SK-N-SH (cell line): ENCODE measurements around the gene KLC1. TPM values are rescaled to one million over a fixed set of nuclear protein-coding genes. Genes with fewer than 3 reads are reported as not detected.

Experiments used
- CTCF ChIA-PET: fragments of 300-600, 350-600 bp; formaldehyde crosslinking; extraction: SDS; loops from one replicate; lab custom pipeline; 2021; lab: Yijun Ruan, JAX
- POLR2A ChIA-PET: fragments of 350-600 bp; sonication (Branson Sonifier 250); formaldehyde crosslinking; extraction: SDS; loops from one replicate; lab custom pipeline; 2020; ENCODE audit warnings: antibody characterized with exemption, inconsistent platforms; lab: Yijun Ruan, JAX
- DNase-seq: peaks from one replicate; pipeline ENCODE4 v3.0.0; 2012
- H2AFZ ChIP-seq: fragments of 200-600 bp; sonication (generic); 2 replicates; pipeline ENCODE4 v1.8.1; 2016; ENCODE audit warnings: antibody characterized with exemption, mild to moderate bottlenecking, low read depth
- H3F3A ChIP-seq: fragments of 200-600 bp; sonication (generic); replicated peaks from 2 replicates; pipeline ENCODE3; 2016; ENCODE audit warnings: antibody characterized with exemption, mild to moderate bottlenecking; ENCODE audit not compliant: insufficient read depth
- H3K27ac ChIP-seq, 2 experiments: fragments of 200-500 bp in 1 of 2; fragments of 200-600 bp in 1 of 2; sonication (Bioruptor generic) in 1 of 2; sonication (generic), shearing (Covaris generic) in 1 of 2; 2 replicates each; pipeline versions ENCODE4 v1.5.1 to v1.6.1; 2014 to 2016; ENCODE audit warnings: low read depth in 2 of 2, inconsistent platforms in 1 of 2, low read length in 1 of 2, mild to moderate bottlenecking in 1 of 2, mixed read lengths in 1 of 2
- H3K27me3 ChIP-seq: fragments of 200-600 bp; sonication (generic), shearing (Covaris generic); 2 replicates; pipeline ENCODE4 v1.6.1; 2016; ENCODE audit warnings: mixed run types; ENCODE audit not compliant: insufficient read depth
- H3K36me3 ChIP-seq, 2 experiments: fragments of 200-500 bp in 1 of 2; fragments of 200-600 bp in 1 of 2; sonication (Bioruptor generic) in 1 of 2; sonication (generic) in 1 of 2; replicated peaks in 1 of 2; 2 replicates each; pipeline versions ENCODE3 to v1.5.1; 2014 to 2016; ENCODE audit warnings: low read length in 1 of 2, mild to moderate bottlenecking in 1 of 2; ENCODE audit not compliant: insufficient read depth in 2 of 2, control insufficient read depth in 1 of 2
- H3K4me1 ChIP-seq, 2 experiments: fragments of 200-500 bp in 1 of 2; fragments of 200-600 bp in 1 of 2; sonication (Bioruptor generic) in 1 of 2; sonication (generic), shearing (Covaris generic) in 1 of 2; 2 replicates each; pipeline versions ENCODE4 v1.5.1 to v1.6.1; 2014 to 2016; ENCODE audit warnings: low read depth in 1 of 2, low read length in 1 of 2, mixed run types in 1 of 2; ENCODE audit not compliant: insufficient read depth in 2 of 2, control insufficient read depth in 1 of 2
- H3K4me2 ChIP-seq: fragments of 200-600 bp; sonication (generic), shearing (Covaris generic); 2 replicates; pipeline ENCODE4 v1.6.1; 2017; ENCODE audit warnings: mixed run types
- H3K4me3 ChIP-seq, 2 experiments: fragments of 200-500 bp in 1 of 2; fragments of 200-600 bp in 1 of 2; sonication (Bioruptor generic) in 1 of 2; sonication (generic), shearing (Covaris generic) in 1 of 2; 2 replicates each; pipeline versions ENCODE4 v1.5.1 to v1.8.1; 2014 to 2016; ENCODE audit warnings: low read depth in 2 of 2, inconsistent platforms in 1 of 2, low read length in 1 of 2, mild to moderate bottlenecking in 1 of 2, mixed read lengths in 1 of 2, moderate library complexity in 1 of 2
- H3K79me2 ChIP-seq: fragments of 200-600 bp; sonication (generic); 2 replicates; pipeline ENCODE4 v1.8.1; 2017; ENCODE audit warnings: mild to moderate bottlenecking; ENCODE audit not compliant: insufficient read depth
- H3K9ac ChIP-seq: fragments of 200-600 bp; sonication (generic); 2 replicates; pipeline ENCODE4 v1.6.1; 2017; ENCODE audit warnings: mixed run types
- H3K9me2 ChIP-seq: fragments of 200-600 bp; sonication (generic); 2 replicates; pipeline ENCODE4 v1.6.1; 2017; ENCODE audit warnings: mixed run types
- H3K9me3 ChIP-seq: fragments of 200-600 bp; sonication (generic); 2 replicates; pipeline ENCODE4 v1.6.1; 2017; ENCODE audit warnings: mixed run types, mild to moderate bottlenecking, moderate library complexity
- H4K20me1 ChIP-seq: fragments of 200-600 bp; sonication (generic); 2 replicates; pipeline ENCODE4 v1.6.1; 2017; ENCODE audit warnings: mild to moderate bottlenecking, mixed run types; ENCODE audit not compliant: insufficient read depth
- ELF1 ChIP-seq: IDR thresholded peaks from 2 replicates; pipeline ENCODE4 v1.4.0; 2012
- EP300 ChIP-seq, 2 experiments: IDR thresholded peaks; 2 replicates each; pipeline versions ENCODE4 v1.4.0 to v1.6.1; 2012; ENCODE audit warnings: borderline replicate concordance in 1 of 2, low read depth in 1 of 2, low read length in 1 of 2
- EZH2phosphoT487 ChIP-seq: fragments of 200-600 bp; sonication (generic); IDR thresholded peaks from 2 replicates; pipeline ENCODE4 v1.6.1; 2017; ENCODE audit warnings: low read depth, mixed run types, mild to moderate bottlenecking, antibody characterized with exemption, moderate library complexity, borderline replicate concordance
- FOXJ3 ChIP-seq: sonication (generic); formaldehyde crosslinking; IDR thresholded peaks from 2 replicates; pipeline ENCODE4 v1.5.1; 2020; ENCODE audit warnings: mild to moderate bottlenecking, missing genetic modification reagents
- FOXM1 ChIP-seq: IDR thresholded peaks from 2 replicates; pipeline ENCODE4 v1.4.0; 2012; ENCODE audit warnings: low read depth, mild to moderate bottlenecking
- GABPA ChIP-seq: IDR thresholded peaks from 2 replicates; pipeline ENCODE4 v1.4.0; 2012; ENCODE audit warnings: low read depth, mild to moderate bottlenecking
- IRF3 ChIP-seq: fragments of 150-350 bp; IDR thresholded peaks from 2 replicates; pipeline ENCODE4 v1.6.1; 2016; ENCODE audit warnings: mild to moderate bottlenecking, low read depth, low read length
- MEF2A ChIP-seq: IDR thresholded peaks from 2 replicates; pipeline ENCODE4 v1.4.0; 2012; ENCODE audit warnings: low read depth, borderline replicate concordance
- NFIC ChIP-seq: IDR thresholded peaks from 2 replicates; pipeline ENCODE4 v1.4.0; 2012; ENCODE audit warnings: borderline replicate concordance
- RXRA ChIP-seq: IDR thresholded peaks from 2 replicates; pipeline ENCODE4 v1.4.0; 2012; ENCODE audit warnings: low read depth, mild to moderate bottlenecking, borderline replicate concordance
- SIN3A ChIP-seq: IDR thresholded peaks from 2 replicates; pipeline ENCODE4 v1.6.1; 2012; ENCODE audit warnings: low read depth, mild to moderate bottlenecking, low read length, moderate library complexity, borderline replicate concordance
- TAF1 ChIP-seq: IDR thresholded peaks from 2 replicates; pipeline ENCODE4 v1.6.1; 2012; ENCODE audit warnings: low read depth, mild to moderate bottlenecking, low read length, moderate library complexity, borderline replicate concordance
- USF1 ChIP-seq: IDR thresholded peaks from 2 replicates; pipeline ENCODE4 v1.4.0; 2012; ENCODE audit warnings: low read depth, borderline replicate concordance
- YY1 ChIP-seq: IDR thresholded peaks from 2 replicates; pipeline ENCODE4 v1.4.0; 2012; ENCODE audit warnings: low read depth, mild to moderate bottlenecking
- ZBTB33 ChIP-seq: IDR thresholded peaks from 2 replicates; pipeline ENCODE4 v1.4.0; 2012; ENCODE audit warnings: low read depth, borderline replicate concordance
- WGBS: methylation state at CpG from one replicate; pipeline ENCODE4 v1.1.6; 2017; ENCODE audit warnings: low lambda C conversion rate; 5-methylcytosine and 5-hydroxymethylcytosine counted together
- polyA plus RNA-seq, 3 experiments: library from polyadenylated mRNA; depleted of rRNA; stranded (reverse); fragments of >200 nt; gene quantifications; 2 replicates each; pipeline ENCODE4 v1.2.3, GENCODE V29; 2012

The KLC1 gene
- polyA plus RNA-seq, 1 of the 3 experiments (the other 2 are of a cell fraction): 308 TPM

- no peak overlapping the region for H2AFZ ChIP-seq
- peaks cover 20% of the 10 kb centered on the region for H3F3A ChIP-seq
- peaks cover 0 to 27% of the 10 kb centered on the region in 2 experiments; a peak in 1 of 4 replicates for H3K4me1 ChIP-seq
- no peak overlapping the region for H3K9ac ChIP-seq
- ChIA-PET POLR2A (no interaction called here), CTCF (interaction anchor here (1.2 kb wide), 1 partner anchor 13 kb away, joined by 3 read pairs; no protein-coding TSS in a partner anchor)
- no peaks in the 10 kb centered on the region for H3K9me2 ChIP-seq
- no peak for TF ChIP-seq EZH2phosphoT487
- H3K27ac ChIP-seq: no peak overlapping the region
- H3K79me2 ChIP-seq: peaks cover 69% of the 10 kb centered on the region
- H3K4me3 ChIP-seq: no peak overlapping the region
- no peaks in the 10 kb centered on the region for H3K27me3 ChIP-seq
- peaks cover 22% of the 10 kb centered on the region for H4K20me1 ChIP-seq
- H3K4me2 ChIP-seq: no peak overlapping the region
- DNase-seq: no peak
- peaks cover 48 to 55% of the 10 kb centered on the region in 2 experiments for H3K36me3 ChIP-seq
- no peaks in the 10 kb centered on the region for H3K9me3 ChIP-seq
- 96% methylated on average over 9 of the region's 17 CpGs for WGBS
Observed at GRCh38 chr14:103692159-103692558, 63.1 kb downstream of the KLC1 start.

GRCh38 chr14:103692871-103693270 is 63.9 kb downstream of the KLC1 start:
- Histone ChIP-seq H3K9me3 (no peaks in the 10 kb centered on the region), H3F3A (peaks cover 20% of the 10 kb centered on the region), H3K27ac (no peak overlapping the region), H2AFZ (no peak overlapping the region), H3K4me1 (peaks cover 0 to 33% of the 10 kb centered on the region in 2 experiments; a peak in 1 of 4 replicates), H3K9me2 (no peaks in the 10 kb centered on the region), H3K4me2 (no peak overlapping the region), H4K20me1 (peaks cover 22% of the 10 kb centered on the region), H3K79me2 (peaks cover 67% of the 10 kb centered on the region), H3K36me3 (peaks cover 47 to 55% of the 10 kb centered on the region in 2 experiments), H3K9ac (no peak overlapping the region), H3K27me3 (no peaks in the 10 kb centered on the region), H3K4me3 (no peak overlapping the region)
- WGBS: 93% methylated on average over 9 of the region's 12 CpGs
- no peak for TF ChIP-seq YY1
- ChIA-PET POLR2A (no interaction called here), CTCF (interaction anchor here (1.2 kb wide), 1 partner anchor 13 kb away, joined by 3 read pairs; no protein-coding TSS in a partner anchor)
- DNase-seq: no peak

- Histone ChIP-seq H3K36me3 (peaks cover 41 to 56% of the 10 kb centered on the region in 2 experiments), H3K4me2 (no peak overlapping the region), H2AFZ (no peak overlapping the region), H3K4me3 (no peak overlapping the region), H3K4me1 (peaks cover 0 to 33% of the 10 kb centered on the region in 2 experiments; a peak in 1 of 4 replicates), H3K27me3 (no peaks in the 10 kb centered on the region), H3K9ac (no peak overlapping the region), H4K20me1 (peaks cover 22% of the 10 kb centered on the region), H3K27ac (no peak overlapping the region; a peak in 1 of 4 replicates), H3K9me3 (no peaks in the 10 kb centered on the region), H3K79me2 (peaks cover 62% of the 10 kb centered on the region), H3K9me2 (no peaks in the 10 kb centered on the region), H3F3A (peaks cover 20% of the 10 kb centered on the region)
- 95% methylated on average over 15 of the region's 22 CpGs for WGBS
- no peak for DNase-seq
- POLR2A ChIA-PET: no interaction called here
- CTCF ChIA-PET: no interaction called here
- TF ChIP-seq EP300 (IDR thresholded peaks at IDR 0.05; ENCODE audit: borderline replicate concordance in 1 of 2, low read depth in 1 of 2, low read length in 1 of 2) (no peak), FOXJ3 (CRISPR knock-in tag) (no peak), MEF2A (no peak), NFIC (no peak), USF1 (no peak), TAF1 (no peak), FOXM1 (no peak), ZBTB33 (no peak), GABPA (no peak), ELF1 (no peak), SIN3A (no peak), RXRA (no peak), YY1 (no peak), IRF3 (no peak)
Observed at GRCh38 chr14:103693515-103693914, 64.5 kb downstream of the KLC1 start.
